Measurements from ENCODE around the gene STEAP1B. TPM values are rescaled to one million over a fixed set of nuclear protein-coding genes. Genes with fewer than 3 reads are reported as not detected.
"Not testable (repeated sequence)": the region's sequence is repeated elsewhere in the genome, so short reads cannot be mapped to it uniquely, and the experiment has no call there.

Gene STEAP1B
- total and polyA plus RNA-seq, 5 donors from 2014 or later = not detected

DNA sequence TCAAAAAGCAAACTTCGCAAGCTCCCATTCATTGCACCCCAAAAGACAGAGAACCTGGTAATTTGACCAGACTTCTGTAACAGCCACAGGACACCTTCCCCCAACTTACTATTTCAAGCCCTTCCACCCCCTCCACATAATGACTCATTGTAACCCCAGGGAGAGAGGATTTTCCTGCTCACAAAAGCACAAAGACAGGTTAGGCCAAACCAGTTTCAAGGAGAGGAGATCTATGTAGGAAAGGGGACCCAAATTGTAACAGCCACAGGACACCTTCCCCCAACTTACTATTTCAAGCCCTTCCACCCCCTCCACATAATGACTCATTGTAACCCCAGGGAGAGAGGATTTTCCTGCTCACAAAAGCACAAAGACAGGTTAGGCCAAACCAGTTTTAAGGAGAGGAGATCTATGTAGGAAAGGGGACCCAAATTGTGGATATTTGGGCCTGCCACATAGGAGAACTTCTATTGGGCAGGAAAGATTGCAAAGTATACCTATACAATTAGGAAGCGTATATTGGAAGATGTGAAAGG lies 66.8 kb downstream of the STEAP1B start:
- H3K27ac Mint-ChIP-seq; H3K4me3 Mint-ChIP-seq; H3K9me3 ChIP-seq (ENCODE audit: control insufficient read depth in 2 of 2, low read length in 2 of 2); H3K27me3 ChIP-seq (ENCODE audit: control insufficient read depth, insufficient read depth, low read length); H3K9me3 Mint-ChIP-seq; ATAC-seq (ENCODE audit: low read depth in 2 of 2); H3K4me1 ChIP-seq (ENCODE audit: control insufficient read depth, insufficient read depth, low read length, poor library complexity, severe bottlenecking); H3K4me3 ChIP-seq (ENCODE audit: low read depth, low read length); DNase-seq; H3K4me1 Mint-ChIP-seq; H3K36me3 ChIP-seq (ENCODE audit: control insufficient read depth, insufficient read depth, low read length); H3K27me3 Mint-ChIP-seq; H3K36me3 Mint-ChIP-seq; H3K27ac ChIP-seq (ENCODE audit: insufficient read depth, low read length, poor library complexity, severe bottlenecking): not testable (repeated sequence)

GRCh38 chr7:22432203-22432718 lies 67.7 kb downstream of the STEAP1B start:
- Histone ChIP-seq H3K36me3 (ENCODE audit: control insufficient read depth, insufficient read depth, low read length) (no peaks in the 10 kb centered on the region), H3K27ac (ENCODE audit: insufficient read depth, low read length, poor library complexity, severe bottlenecking) (no peak overlapping the region), H3K4me1 (ENCODE audit: control insufficient read depth, insufficient read depth, low read length, poor library complexity, severe bottlenecking) (no peaks in the 10 kb centered on the region), H3K27me3 (ENCODE audit: control insufficient read depth, insufficient read depth, low read length) (no peaks in the 10 kb centered on the region), H3K9me3 (ENCODE audit: control insufficient read depth in 2 of 2, low read length in 2 of 2) (no peaks in the 10 kb centered on the region), H3K4me3 (ENCODE audit: low read depth, low read length) (no peak overlapping the region)
- DNase-seq (no peak), ATAC-seq (ENCODE audit: low read depth in 2 of 2) (no peak)
- no peak overlapping the region for H3K27ac Mint-ChIP-seq
- H3K9me3 Mint-ChIP-seq = peaks cover 0 to 3% (median 0%) of the 10 kb centered on the region in 7 donors
- H3K36me3 Mint-ChIP-seq = no peaks in the 10 kb centered on the region
- no peak overlapping the region for H3K4me3 Mint-ChIP-seq
- no peaks in the 10 kb centered on the region for H3K27me3 Mint-ChIP-seq
- no peaks in the 10 kb centered on the region for H3K4me1 Mint-ChIP-seq

DNA sequence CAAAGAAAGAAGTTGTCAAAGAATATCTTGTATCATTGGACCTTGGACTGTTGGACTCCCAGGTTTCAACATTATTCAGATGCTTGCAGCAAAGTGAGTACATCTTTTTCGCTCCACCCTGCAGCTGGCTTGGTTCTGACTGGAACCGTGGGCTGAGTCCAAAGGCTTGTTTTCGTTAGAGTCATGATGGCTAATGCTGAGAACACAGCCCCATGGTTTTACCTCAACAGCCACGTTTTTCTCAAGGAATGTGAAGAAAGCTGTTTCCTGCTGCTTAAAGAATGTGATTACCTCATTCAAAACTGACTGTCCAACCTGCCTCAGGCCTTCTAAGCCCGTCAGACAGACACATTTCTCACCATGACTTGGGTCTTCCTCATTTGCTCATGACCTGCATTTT lies 69.5 kb downstream of the STEAP1B start:
- ATAC-seq (ENCODE audit: low read depth in 2 of 2) = no peak
- H3K4me3 ChIP-seq (ENCODE audit: low read depth, low read length) = no peak overlapping the region
- H3K9me3 ChIP-seq (ENCODE audit: control insufficient read depth in 2 of 2, low read length in 2 of 2) = no peaks in the 10 kb centered on the region
- H3K36me3 Mint-ChIP-seq = no peaks in the 10 kb centered on the region
- no peaks in the 10 kb centered on the region for H3K27me3 ChIP-seq (ENCODE audit: control insufficient read depth, insufficient read depth, low read length)
- H3K27ac Mint-ChIP-seq = no peak overlapping the region
- peaks cover 0 to 3% (median 0%) of the 10 kb centered on the region in 7 donors for H3K9me3 Mint-ChIP-seq
- no peak overlapping the region for H3K4me3 Mint-ChIP-seq
- no peaks in the 10 kb centered on the region for H3K4me1 ChIP-seq (ENCODE audit: control insufficient read depth, insufficient read depth, low read length, poor library complexity, severe bottlenecking)
- H3K4me1 Mint-ChIP-seq = no peaks in the 10 kb centered on the region
- no peaks in the 10 kb centered on the region for H3K36me3 ChIP-seq (ENCODE audit: control insufficient read depth, insufficient read depth, low read length)
- H3K27me3 Mint-ChIP-seq = no peaks in the 10 kb centered on the region
- no peak overlapping the region for H3K27ac ChIP-seq (ENCODE audit: insufficient read depth, low read length, poor library complexity, severe bottlenecking)
- DNase-seq = no peak

GRCh38 chr7:22429386-22429785 lies 70.6 kb downstream of the STEAP1B start:
- H3K9me3 ChIP-seq (ENCODE audit: control insufficient read depth in 2 of 2, low read length in 2 of 2) = no peaks in the 10 kb centered on the region
- Mint-ChIP-seq H3K4me1 (no peaks in the 10 kb centered on the region), H3K27me3 (no peaks in the 10 kb centered on the region), H3K27ac (no peak overlapping the region), H3K9me3 (peaks cover 0 to 3% (median 0%) of the 10 kb centered on the region in 7 donors), H3K36me3 (no peaks in the 10 kb centered on the region), H3K4me3 (no peak overlapping the region)
- H3K27ac ChIP-seq (ENCODE audit: insufficient read depth, low read length, poor library complexity, severe bottlenecking) = no peak overlapping the region
- DNase-seq (no peak), ATAC-seq (ENCODE audit: low read depth in 2 of 2) (no peak)
- H3K4me3 ChIP-seq (ENCODE audit: low read depth, low read length) = no peak overlapping the region
- H3K36me3 ChIP-seq (ENCODE audit: control insufficient read depth, insufficient read depth, low read length) = no peaks in the 10 kb centered on the region
- H3K4me1 ChIP-seq (ENCODE audit: control insufficient read depth, insufficient read depth, low read length, poor library complexity, severe bottlenecking) = no peaks in the 10 kb centered on the region
- H3K27me3 ChIP-seq (ENCODE audit: control insufficient read depth, insufficient read depth, low read length) = no peaks in the 10 kb centered on the region

GRCh38 chr7:22427855-22428254 lies 72.1 kb downstream of the STEAP1B start:
- H3K4me1 Mint-ChIP-seq = no peaks in the 10 kb centered on the region
- no peaks in the 10 kb centered on the region for H3K27me3 ChIP-seq (ENCODE audit: control insufficient read depth, insufficient read depth, low read length)
- H3K36me3 ChIP-seq (ENCODE audit: control insufficient read depth, insufficient read depth, low read length) = no peaks in the 10 kb centered on the region
- H3K27me3 Mint-ChIP-seq = no peaks in the 10 kb centered on the region
- H3K4me3 ChIP-seq (ENCODE audit: low read depth, low read length) = no peak overlapping the region
- no peaks in the 10 kb centered on the region for H3K4me1 ChIP-seq (ENCODE audit: control insufficient read depth, insufficient read depth, low read length, poor library complexity, severe bottlenecking)
- ATAC-seq (ENCODE audit: low read depth in 2 of 2) (no peak), DNase-seq (no peak)
- peaks cover 0 to 3% (median 0%) of the 10 kb centered on the region in 7 donors for H3K9me3 Mint-ChIP-seq
- H3K36me3 Mint-ChIP-seq = no peaks in the 10 kb centered on the region
- no peak overlapping the region for H3K4me3 Mint-ChIP-seq
- no peak overlapping the region for H3K27ac Mint-ChIP-seq
- H3K27ac ChIP-seq (ENCODE audit: insufficient read depth, low read length, poor library complexity, severe bottlenecking) = no peak overlapping the region
- H3K9me3 ChIP-seq (ENCODE audit: control insufficient read depth in 2 of 2, low read length in 2 of 2) = no peaks in the 10 kb centered on the region

DNA sequence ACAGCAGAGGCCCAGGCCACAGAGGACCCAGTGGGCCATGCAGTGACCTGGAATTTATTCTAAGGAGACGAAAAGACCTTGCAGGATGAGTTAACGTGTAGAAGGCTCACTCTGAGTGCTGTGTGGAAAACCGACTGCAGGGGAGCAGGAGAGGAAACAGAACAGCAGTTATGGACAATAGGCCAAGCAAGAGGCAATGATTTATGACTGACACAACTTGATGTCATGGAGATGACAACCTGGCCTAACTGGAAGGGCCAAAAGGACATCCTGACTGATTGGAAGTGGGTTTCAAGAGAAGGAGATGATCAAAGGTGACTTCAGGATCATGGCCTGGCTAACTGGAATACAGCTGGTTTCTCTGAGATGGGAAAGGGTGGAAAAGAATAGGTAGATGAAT lies 72.9 kb downstream of the STEAP1B start:
- Histone ChIP-seq H3K36me3 (ENCODE audit: control insufficient read depth, insufficient read depth, low read length) (no peaks in the 10 kb centered on the region), H3K9me3 (ENCODE audit: control insufficient read depth in 2 of 2, low read length in 2 of 2) (no peaks in the 10 kb centered on the region), H3K4me1 (ENCODE audit: control insufficient read depth, insufficient read depth, low read length, poor library complexity, severe bottlenecking) (no peaks in the 10 kb centered on the region), H3K27me3 (ENCODE audit: control insufficient read depth, insufficient read depth, low read length) (no peaks in the 10 kb centered on the region), H3K4me3 (ENCODE audit: low read depth, low read length) (no peak overlapping the region), H3K27ac (ENCODE audit: insufficient read depth, low read length, poor library complexity, severe bottlenecking) (no peak overlapping the region)
- Mint-ChIP-seq H3K36me3 (no peaks in the 10 kb centered on the region), H3K27me3 (no peaks in the 10 kb centered on the region), H3K4me1 (no peaks in the 10 kb centered on the region), H3K4me3 (no peak overlapping the region), H3K27ac (no peak overlapping the region), H3K9me3 (peaks cover 0 to 3% (median 0%) of the 10 kb centered on the region in 7 donors)
- ATAC-seq (ENCODE audit: low read depth in 2 of 2) (no peak), DNase-seq (no peak)

DNA sequence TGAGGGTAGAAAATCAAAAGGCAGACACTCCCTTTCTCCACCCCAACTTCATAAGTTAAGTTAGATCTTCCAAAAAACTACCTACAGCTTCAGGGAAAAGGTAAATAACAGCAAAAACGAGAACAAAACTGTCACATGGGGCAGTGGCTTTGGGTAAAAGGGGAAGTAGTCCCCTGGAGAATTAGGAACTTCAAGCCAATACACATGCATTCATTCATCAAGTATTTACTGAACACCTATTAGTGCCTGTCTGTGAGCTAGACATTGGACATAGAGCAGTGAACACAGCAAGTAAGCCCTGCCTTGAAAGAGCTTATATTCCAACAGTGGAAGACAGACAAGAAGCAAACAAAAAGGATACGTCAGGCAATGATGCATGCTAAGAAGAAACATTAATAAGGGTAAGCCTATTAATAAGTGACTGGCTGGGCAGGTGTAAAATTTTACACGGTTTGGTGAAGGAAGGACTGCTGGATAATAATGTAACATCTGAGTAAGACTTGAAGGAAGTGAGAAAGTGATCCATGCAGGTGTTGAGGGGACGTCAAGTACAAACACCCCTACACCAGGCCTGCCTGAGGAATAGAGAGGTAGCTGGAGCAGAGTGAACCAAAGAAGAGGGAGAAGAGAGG lies 73.4 kb downstream of the STEAP1B start:
- no peak overlapping the region for H3K27ac ChIP-seq (ENCODE audit: insufficient read depth, low read length, poor library complexity, severe bottlenecking)
- H3K27ac Mint-ChIP-seq = no peak overlapping the region
- no peak overlapping the region for H3K4me3 Mint-ChIP-seq
- ATAC-seq (ENCODE audit: low read depth in 2 of 2) (no peak), DNase-seq (no peak)
- H3K9me3 ChIP-seq (ENCODE audit: control insufficient read depth in 2 of 2, low read length in 2 of 2) = no peaks in the 10 kb centered on the region
- no peaks in the 10 kb centered on the region for H3K9me3 Mint-ChIP-seq
- no peaks in the 10 kb centered on the region for H3K4me1 ChIP-seq (ENCODE audit: control insufficient read depth, insufficient read depth, low read length, poor library complexity, severe bottlenecking)
- no peaks in the 10 kb centered on the region for H3K27me3 Mint-ChIP-seq
- H3K27me3 ChIP-seq (ENCODE audit: control insufficient read depth, insufficient read depth, low read length) = no peaks in the 10 kb centered on the region
- no peaks in the 10 kb centered on the region for H3K4me1 Mint-ChIP-seq
- no peak overlapping the region for H3K4me3 ChIP-seq (ENCODE audit: low read depth, low read length)
- no peaks in the 10 kb centered on the region for H3K36me3 Mint-ChIP-seq
- H3K36me3 ChIP-seq (ENCODE audit: control insufficient read depth, insufficient read depth, low read length) = no peaks in the 10 kb centered on the region

DNA sequence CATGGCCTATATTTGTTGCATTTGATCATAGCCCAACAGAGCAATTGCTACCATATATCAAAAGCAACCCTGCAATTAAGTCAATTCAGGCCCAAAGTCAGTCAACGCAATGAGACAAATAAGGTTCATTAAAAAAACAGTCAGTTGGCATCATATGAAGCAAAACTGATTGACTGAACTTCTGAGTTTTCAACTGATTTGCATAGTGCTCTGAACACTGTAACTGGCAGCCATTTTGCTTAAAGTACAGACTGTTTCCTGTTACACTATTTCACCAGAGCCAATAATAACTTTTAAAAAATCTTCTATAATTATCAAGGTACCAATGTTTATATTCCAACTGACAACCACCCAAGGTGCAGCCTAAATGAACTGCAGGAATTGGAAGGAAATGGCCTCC lies 74.6 kb downstream of the STEAP1B start:
- Mint-ChIP-seq H3K36me3 (no peaks in the 10 kb centered on the region), H3K27ac (no peak overlapping the region), H3K9me3 (no peaks in the 10 kb centered on the region), H3K4me1 (no peaks in the 10 kb centered on the region), H3K4me3 (no peak overlapping the region), H3K27me3 (no peaks in the 10 kb centered on the region)
- Histone ChIP-seq H3K27me3 (ENCODE audit: control insufficient read depth, insufficient read depth, low read length) (no peaks in the 10 kb centered on the region), H3K4me1 (ENCODE audit: control insufficient read depth, insufficient read depth, low read length, poor library complexity, severe bottlenecking) (no peaks in the 10 kb centered on the region), H3K9me3 (ENCODE audit: control insufficient read depth in 2 of 2, low read length in 2 of 2) (no peaks in the 10 kb centered on the region), H3K4me3 (ENCODE audit: low read depth, low read length) (no peak overlapping the region), H3K36me3 (ENCODE audit: control insufficient read depth, insufficient read depth, low read length) (no peaks in the 10 kb centered on the region), H3K27ac (ENCODE audit: insufficient read depth, low read length, poor library complexity, severe bottlenecking) (no peak overlapping the region)
- DNase-seq = no peak
- ATAC-seq (ENCODE audit: low read depth in 2 of 2) = no peak
